AG04450 (cell line): ENCODE measurements around the gene NCL. TPM values are rescaled to one million over a fixed set of nuclear protein-coding genes. Genes with fewer than 3 reads are reported as not detected.
"Not testable (repeated sequence)": the region's sequence is repeated elsewhere in the genome, so short reads cannot be mapped to it uniquely, and the experiment has no call there.

Experiments
- CTCF ChIA-PET: fragments of 300-600, 350-600 bp; formaldehyde crosslinking; extraction: SDS; loops from one replicate; lab custom pipeline; 2022; ENCODE audit warnings: antibody characterized with exemption, inconsistent platforms; lab: Charles Lee
- POLR2A ChIA-PET: fragments of 350-600 bp; formaldehyde crosslinking; extraction: SDS; loops from one replicate; lab custom pipeline; 2021; ENCODE audit warnings: antibody characterized with exemption, inconsistent platforms; lab: Yijun Ruan, JAX
- DNase-seq: peaks from one replicate; pipeline ENCODE4 v3.0.0-alpha.2; 2011; ENCODE audit warnings: low read depth, low spot score
- H3K27ac ChIP-seq: one replicate; pipeline ENCODE4 v1.5.1; 2012; ENCODE audit warnings: low read depth, low read length, control low read depth
- H3K27me3 ChIP-seq: one replicate; pipeline ENCODE4 v1.6.0; 2012; ENCODE audit warnings: low read length; ENCODE audit not compliant: control insufficient read depth, insufficient read depth
- H3K4me3 ChIP-seq: 2 replicates; pipeline ENCODE4 v1.5.1; 2011; ENCODE audit warnings: mild to moderate bottlenecking, low read depth, low read length, control low read depth
- H3K9me3 ChIP-seq: 2 replicates; pipeline ENCODE4 v1.5.1; 2012; ENCODE audit warnings: low read length; ENCODE audit not compliant: control insufficient read depth, insufficient read depth
- CTCF ChIP-seq: IDR thresholded peaks from 2 replicates; pipeline ENCODE4 v1.5.1; 2011; ENCODE audit warnings: low read depth, low read length, control low read depth, inconsistent platforms
- polyA plus RNA-seq: library from polyadenylated mRNA; depleted of rRNA; stranded (reverse); fragments of >200 nt; gene quantifications from 2 replicates; pipeline ENCODE4 v1.2.3, GENCODE V29; 2011

Gene NCL
- polyA plus RNA-seq, 1 experiment: 165 TPM

- CTCF ChIA-PET: interaction anchor here (0.6 to 4.8 kb wide), 7 partner anchors 10 to 347 kb away, joined by 3 to 57 read pairs (median 6); no protein-coding TSS in a partner anchor
- no peak for DNase-seq
- Histone ChIP-seq H3K9me3 (no peaks in the 10 kb centered on the region), H3K27ac (no peak overlapping the region), H3K27me3 (no peaks in the 10 kb centered on the region), H3K4me3 (no peak overlapping the region)
- POLR2A ChIA-PET: interaction anchor here (0.6 to 1.6 kb wide), 4 partner anchors 14 to 349 kb away, joined by 3 to 12 read pairs (median 6); partner anchors contain the start of gene NCL
- TF ChIP-seq CTCF: no peak
Measured at GRCh38 chr2:231450548-231450989, 13.7 kb downstream of the NCL start.

GRCh38 chr2:231449503-231450054 is 14.7 kb downstream of the NCL start:
- H3K27ac ChIP-seq: no peak overlapping the region
- H3K9me3 ChIP-seq: no peaks in the 10 kb centered on the region
- no peak for DNase-seq
- no peak overlapping the region for H3K4me3 ChIP-seq
- no peaks in the 10 kb centered on the region for H3K27me3 ChIP-seq
- ChIA-PET POLR2A (interaction anchor here (0.6 to 1.6 kb wide), 3 partner anchors 11 to 266 kb away, joined by 3 to 12 read pairs (median 5); partner anchors contain the start of gene NCL), CTCF (interaction anchor here (1.7 to 4.8 kb wide), 2 partner anchors 11 to 152 kb away, joined by 4 to 57 read pairs; no protein-coding TSS in a partner anchor)
- TF ChIP-seq CTCF: no peak

- no peak for DNase-seq
- Histone ChIP-seq H3K27me3 (no peaks in the 10 kb centered on the region), H3K4me3 (no peak overlapping the region), H3K9me3 (peaks cover 3% of the 10 kb centered on the region; the same call in 1 of the 2 replicates), H3K27ac (no peak overlapping the region)
- POLR2A ChIA-PET: no interaction called here
- no peak for TF ChIP-seq CTCF
- CTCF ChIA-PET: interaction anchor here (0.6 to 0.7 kb wide), 2 partner anchors 15 kb away, joined by 3 to 6 read pairs; no protein-coding TSS in a partner anchor
Measured at GRCh38 chr2:231436957-231437356, 27.3 kb downstream of the NCL start.

GRCh38 chr2:231433990-231434389 is 30.3 kb downstream of the NCL start:
- TF ChIP-seq CTCF: no peak
- H3K4me3 ChIP-seq: no peak overlapping the region
- H3K9me3 ChIP-seq: peaks cover 11% of the 10 kb centered on the region; the same call in 1 of the 2 replicates
- DNase-seq: no peak
- CTCF ChIA-PET: no interaction called here
- POLR2A ChIA-PET: no interaction called here
- H3K27me3 ChIP-seq: no peaks in the 10 kb centered on the region
- H3K27ac ChIP-seq: no peak overlapping the region

- TF ChIP-seq CTCF: no peak
- Histone ChIP-seq H3K4me3 (no peak overlapping the region), H3K9me3 (peaks cover 11% of the 10 kb centered on the region; the same call in 1 of the 2 replicates), H3K27me3 (peaks cover 3% of the 10 kb centered on the region), H3K27ac (no peak overlapping the region)
- ChIA-PET CTCF (interaction anchor here (1.4 kb wide), 2 partner anchors 19 to 20 kb away, joined by 4 to 5 read pairs; no protein-coding TSS in a partner anchor), POLR2A (no interaction called here)
- no peak for DNase-seq
Measured at GRCh38 chr2:231431606-231432005, 32.7 kb downstream of the NCL start.

GRCh38 chr2:231430437-231430836 is 33.8 kb downstream of the NCL start:
- DNase-seq, H3K27me3 ChIP-seq, POLR2A ChIA-PET, H3K27ac ChIP-seq, H3K4me3 ChIP-seq: not testable (repeated sequence)
- CTCF ChIA-PET: interaction anchor here (1.2 to 1.4 kb wide), 2 partner anchors 17 to 18 kb away, joined by 5 to 6 read pairs; no protein-coding TSS in a partner anchor
- H3K9me3 ChIP-seq: peaks cover 11% of the 10 kb centered on the region; the same call in 1 of the 2 replicates
